Mucosa of rectum (tissue), 2 donors: ENCODE measurements around the gene PCDHA5.

Source experiments
- H3K27ac ChIP-seq, 2 donors: one replicate each; pipeline ENCODE4 v1.7.0; 2013; ENCODE audit warnings: inconsistent platforms in 2 of 2, low read depth in 2 of 2, low read length in 2 of 2
- H3K27me3 ChIP-seq, 2 donors: one replicate each; pipeline ENCODE4 v1.7.0; 2013; ENCODE audit warnings: low read length in 2 of 2; ENCODE audit not compliant: control insufficient read depth in 2 of 2, insufficient read depth in 2 of 2
- H3K36me3 ChIP-seq, 2 donors: one replicate each; pipeline ENCODE4 v1.7.0; 2013; ENCODE audit warnings: low read length in 2 of 2; ENCODE audit not compliant: control insufficient read depth in 2 of 2, insufficient read depth in 2 of 2
- H3K4me1 ChIP-seq, 2 donors: one replicate each; pipeline ENCODE4 v1.7.0; 2013; ENCODE audit warnings: low read length in 2 of 2, mild to moderate bottlenecking in 1 of 2; ENCODE audit not compliant: control insufficient read depth in 2 of 2, insufficient read depth in 2 of 2
- H3K4me3 ChIP-seq, 2 donors: one replicate each; pipeline ENCODE4 v1.7.0; 2013; ENCODE audit warnings: low read length in 2 of 2
- H3K9ac ChIP-seq, 2 donors: one replicate each; pipeline ENCODE4 v1.7.0; 2013; ENCODE audit warnings: low read length in 2 of 2, low read depth in 1 of 2, mild to moderate bottlenecking in 1 of 2
- H3K9me3 ChIP-seq, 2 donors: one replicate each; pipeline ENCODE4 v1.7.0; 2013; ENCODE audit warnings: low read length in 2 of 2; ENCODE audit not compliant: control insufficient read depth in 2 of 2
- donor health status: healthy.
- donor health status: Normal muscosa, but diverticular disease.

The PCDHA5 gene

DNA sequence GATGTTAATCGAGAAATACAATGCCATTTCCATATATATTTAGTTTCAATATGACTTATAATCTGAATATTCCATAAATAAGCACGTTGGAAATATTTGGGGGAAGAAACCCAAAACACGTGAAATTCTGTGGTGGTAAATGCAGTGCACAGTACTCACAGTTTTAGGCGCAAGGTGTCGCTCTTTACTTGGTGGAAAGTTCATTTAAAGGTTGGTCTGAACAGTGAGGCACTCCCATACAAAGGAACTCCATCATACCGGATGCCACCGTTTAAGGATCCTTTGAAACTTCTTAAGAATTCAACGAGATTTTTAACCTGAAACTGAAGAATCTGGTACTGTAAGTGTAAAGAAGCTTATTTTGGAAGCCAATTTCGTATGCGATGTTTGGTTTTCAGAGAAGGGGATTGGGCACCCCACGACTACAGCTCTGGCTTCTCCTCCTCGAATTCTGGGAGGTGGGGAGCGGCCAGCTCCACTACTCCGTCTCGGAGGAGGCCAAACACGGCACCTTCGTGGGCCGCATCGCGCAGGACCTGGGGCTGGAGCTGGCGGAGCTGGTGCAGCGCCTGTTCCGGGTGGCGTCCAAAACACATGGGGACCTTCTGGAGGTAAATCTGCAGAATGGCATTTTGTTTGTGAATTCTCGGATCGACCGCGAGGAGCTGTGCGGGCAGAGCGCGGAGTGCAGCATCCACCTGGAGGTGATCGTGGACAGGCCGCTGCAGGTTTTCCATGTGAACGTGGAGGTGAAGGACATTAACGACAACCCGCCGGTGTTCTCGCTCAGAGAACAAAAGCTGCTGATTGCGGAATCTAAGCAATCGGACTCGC, 47.5 kb downstream of the PCDHA5 start, which contains the start of gene PCDHA11:
Gene PCDHA11, plus strand, starts transcription at position 237 of the 834 bp plus-strand sequence. Its CDS starts 147 bp downstream, at position 384.
- no peaks in the 10 kb centered on the region for H3K27me3 ChIP-seq
- no peak within 1 kb of the TSS for H3K9ac ChIP-seq
- H3K36me3 ChIP-seq = no peaks in the 10 kb centered on the region
- H3K27ac ChIP-seq = no peak within 1 kb of the TSS
- H3K9me3 ChIP-seq = peaks cover 2 to 6% of the 10 kb centered on the region in 2 donors
- no peak within 1 kb of the TSS for H3K4me3 ChIP-seq
- no peaks in the 10 kb centered on the region for H3K4me1 ChIP-seq

DNA sequence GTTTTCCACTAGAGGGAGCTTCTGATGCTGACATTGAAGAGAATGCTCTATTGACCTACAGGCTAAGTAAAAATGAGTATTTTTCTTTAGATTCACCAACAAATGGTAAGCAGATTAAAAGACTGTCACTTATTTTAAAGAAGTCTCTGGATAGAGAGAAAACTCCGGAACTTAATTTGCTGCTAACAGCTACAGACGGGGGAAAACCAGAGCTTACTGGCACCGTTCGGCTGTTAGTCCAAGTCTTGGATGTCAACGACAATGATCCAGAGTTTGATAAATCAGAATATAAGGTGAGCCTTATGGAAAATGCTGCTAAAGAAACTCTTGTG, 48.1 kb downstream of the PCDHA5 start:
- peaks cover 6 to 8% of the 10 kb centered on the region in 2 donors for H3K9me3 ChIP-seq
- H3K27me3 ChIP-seq = no peaks in the 10 kb centered on the region

DNA sequence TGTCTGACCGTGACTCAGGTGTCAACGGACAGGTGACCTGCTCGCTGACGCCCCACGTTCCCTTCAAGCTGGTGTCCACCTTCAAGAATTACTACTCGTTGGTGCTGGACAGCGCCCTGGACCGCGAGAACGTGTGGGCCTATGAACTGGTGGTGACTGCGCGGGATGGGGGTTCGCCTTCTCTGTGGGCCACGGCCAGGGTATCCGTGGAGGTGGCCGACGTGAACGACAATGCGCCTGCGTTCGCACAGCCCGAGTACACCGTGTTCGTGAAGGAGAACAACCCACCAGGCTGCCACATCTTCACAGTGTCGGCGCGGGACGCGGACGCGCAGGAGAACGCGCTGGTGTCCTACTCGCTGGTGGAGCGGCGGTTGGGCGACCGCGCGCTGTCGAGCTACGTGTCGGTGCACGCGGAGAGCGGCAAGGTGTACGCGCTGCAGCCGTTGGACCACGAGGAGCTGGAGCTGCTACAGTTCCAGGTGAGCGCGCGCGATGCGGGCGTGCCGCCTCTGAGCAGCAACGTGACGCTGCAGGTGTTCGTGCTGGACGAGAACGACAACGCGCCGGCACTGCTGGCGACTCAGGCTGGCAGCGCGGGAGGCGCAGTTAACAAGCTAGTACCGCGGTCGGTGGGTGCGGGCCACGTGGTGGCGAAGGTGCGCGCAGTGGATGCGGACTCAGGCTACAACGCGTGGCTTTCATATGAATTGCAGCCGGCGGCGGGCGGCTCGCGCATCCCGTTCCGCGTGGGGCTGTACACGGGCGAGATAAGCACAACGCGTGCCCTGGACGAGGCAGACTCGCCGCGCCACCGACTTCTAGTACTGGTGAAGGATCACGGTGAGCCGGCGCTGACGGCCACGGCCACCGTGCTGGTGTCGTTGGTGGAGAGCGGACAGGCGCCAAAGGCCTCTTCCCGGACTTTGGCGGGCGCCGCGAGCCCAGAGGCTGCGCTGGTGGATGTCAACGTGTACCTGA, 49.1 kb downstream of the PCDHA5 start:
- H3K4me1 ChIP-seq = no peaks in the 10 kb centered on the region
- H3K27ac ChIP-seq = no peak overlapping the region
- H3K4me3 ChIP-seq = no peak overlapping the region
- H3K27me3 ChIP-seq = no peaks in the 10 kb centered on the region
- H3K36me3 ChIP-seq = no peaks in the 10 kb centered on the region
- H3K9me3 ChIP-seq = peaks cover 9 to 11% of the 10 kb centered on the region in 2 donors
- H3K9ac ChIP-seq = no peak overlapping the region

More for the DNA sequence above, 48.1 kb downstream of the PCDHA5 start:
- Histone ChIP-seq H3K4me1 (no peaks in the 10 kb centered on the region), H3K4me3 (no peak overlapping the region), H3K9ac (no peak overlapping the region), H3K36me3 (no peaks in the 10 kb centered on the region), H3K27ac (no peak overlapping the region)
